ENCODE results near the gene SLC39A11.
"Not testable (repeated sequence)": the region's sequence is repeated elsewhere in the genome, so short reads cannot be mapped to it uniquely, and the experiment has no call there.

The SLC39A11 gene

GRCh38 chr17:73107191-73107590 is 14.7 kb upstream of the SLC39A11 start:
- no peak for DNase-seq

GRCh38 chr17:73105431-73105830 is 12.9 kb upstream of the SLC39A11 start:
- DNase-seq: no peak

- DNase-seq: no peak
Measured at GRCh38 chr17:73104450-73104849, 12.0 kb upstream of the SLC39A11 start.

- DNase-seq: no peak
Measured at GRCh38 chr17:73103641-73104335, 11.3 kb upstream of the SLC39A11 start.

GRCh38 chr17:73101031-73101430 is 8.5 kb upstream of the SLC39A11 start:
- no peak for DNase-seq

- no peak for DNase-seq
Measured at GRCh38 chr17:73100363-73100762, 7.9 kb upstream of the SLC39A11 start.

- DNase-seq: peak; percentile 41 to 69
Measured at GRCh38 chr17:73099511-73099910, 7.0 kb upstream of the SLC39A11 start.

GRCh38 chr17:73098919-73099318 is 6.4 kb upstream of the SLC39A11 start:
- no peak for DNase-seq

- not testable (repeated sequence) for DNase-seq
Measured at GRCh38 chr17:73097973-73098765, 5.7 kb upstream of the SLC39A11 start.

- DNase-seq: no peak
Measured at GRCh38 chr17:73096866-73097265, 4.4 kb upstream of the SLC39A11 start.

GRCh38 chr17:73096211-73096610 is 3.7 kb upstream of the SLC39A11 start:
- DNase-seq: no peak

- DNase-seq: no peak
Measured at GRCh38 chr17:73093286-73093685, 798 bp upstream of the SLC39A11 start.

- no peak for DNase-seq
Measured at GRCh38 chr17:73091770-73092522, 542 bp downstream of the SLC39A11 start.

- no peak for DNase-seq
Measured at GRCh38 chr17:73091410-73091769, 1.1 kb downstream of the SLC39A11 start.

- no peak for DNase-seq
Measured at GRCh38 chr17:73090396-73091202, 1.9 kb downstream of the SLC39A11 start.

GRCh38 chr17:73089322-73090317 is 2.9 kb downstream of the SLC39A11 start:
- DNase-seq: no peak

GRCh38 chr17:73088561-73088960 is 3.9 kb downstream of the SLC39A11 start:
- DNase-seq: no peak

- no peak for DNase-seq
Measured at GRCh38 chr17:73083432-73083831, 9.1 kb downstream of the SLC39A11 start.

- no peak for DNase-seq
Measured at GRCh38 chr17:73074566-73074965, 17.9 kb downstream of the SLC39A11 start.

GRCh38 chr17:73072219-73072962 is 20.1 kb downstream of the SLC39A11 start:
- no peak for DNase-seq
